GM19463 (cell line): ENCODE measurements around the gene AHCYL2.

ENCODE experiments used
- ATAC-seq: cut with Tn5 transposase; IDR thresholded peaks from one replicate; pipeline ENCODE4 v1.9.1; 2021; ENCODE audit warnings: mild to moderate bottlenecking, moderate library complexity; ENCODE audit not compliant: unreplicated experiment

The AHCYL2 gene

DNA sequence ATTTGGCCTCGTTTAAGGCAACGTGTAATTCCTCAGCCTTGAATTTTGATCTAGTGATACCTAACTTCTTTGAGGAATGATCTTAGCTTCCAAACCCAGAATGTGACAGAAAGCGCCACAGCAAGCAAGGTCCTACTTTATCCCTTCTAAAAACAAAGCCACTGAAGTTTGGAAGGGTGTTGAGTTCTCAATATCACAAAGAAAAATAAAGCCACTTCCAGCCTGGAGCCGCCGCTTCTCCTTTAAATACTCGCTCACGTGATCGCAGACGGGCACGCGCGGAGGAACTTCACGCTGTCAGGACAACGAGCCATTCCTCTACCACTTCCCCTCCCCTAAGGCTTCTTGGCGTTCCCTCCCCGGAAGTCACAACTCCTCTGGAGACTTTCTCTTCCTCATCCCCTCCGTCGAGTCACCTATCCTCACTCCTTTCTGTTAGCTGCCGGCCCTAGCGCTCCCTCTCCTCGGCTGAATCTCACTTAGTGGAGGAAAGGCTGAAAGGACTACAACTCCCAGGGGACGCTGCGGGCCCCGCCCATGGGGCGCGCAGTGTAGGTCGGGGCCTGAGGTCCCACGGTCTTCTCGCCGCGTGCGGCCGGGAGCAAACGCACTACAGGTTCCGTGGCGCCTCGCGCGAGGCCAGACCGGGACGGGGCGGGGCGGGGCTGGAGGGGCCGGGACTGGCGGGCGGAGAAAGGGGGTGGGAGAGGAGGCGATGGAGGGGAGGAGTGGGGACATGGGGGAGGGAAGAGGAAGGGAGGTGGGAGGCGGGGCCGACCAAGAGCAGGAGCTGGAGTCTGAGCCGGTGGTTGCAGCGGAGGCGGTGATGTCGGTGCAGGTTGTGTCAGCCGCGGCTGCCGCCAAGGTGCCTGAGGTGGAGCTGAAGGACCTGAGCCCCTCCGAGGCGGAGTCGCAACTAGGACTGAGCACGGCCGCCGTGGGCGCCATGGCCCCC is at the start of gene AHCYL2:
AHCYL2 (plus strand) TSS at position 780 of the 955 bp plus-strand sequence.
- ATAC-seq: peak; percentile 93

DNA sequence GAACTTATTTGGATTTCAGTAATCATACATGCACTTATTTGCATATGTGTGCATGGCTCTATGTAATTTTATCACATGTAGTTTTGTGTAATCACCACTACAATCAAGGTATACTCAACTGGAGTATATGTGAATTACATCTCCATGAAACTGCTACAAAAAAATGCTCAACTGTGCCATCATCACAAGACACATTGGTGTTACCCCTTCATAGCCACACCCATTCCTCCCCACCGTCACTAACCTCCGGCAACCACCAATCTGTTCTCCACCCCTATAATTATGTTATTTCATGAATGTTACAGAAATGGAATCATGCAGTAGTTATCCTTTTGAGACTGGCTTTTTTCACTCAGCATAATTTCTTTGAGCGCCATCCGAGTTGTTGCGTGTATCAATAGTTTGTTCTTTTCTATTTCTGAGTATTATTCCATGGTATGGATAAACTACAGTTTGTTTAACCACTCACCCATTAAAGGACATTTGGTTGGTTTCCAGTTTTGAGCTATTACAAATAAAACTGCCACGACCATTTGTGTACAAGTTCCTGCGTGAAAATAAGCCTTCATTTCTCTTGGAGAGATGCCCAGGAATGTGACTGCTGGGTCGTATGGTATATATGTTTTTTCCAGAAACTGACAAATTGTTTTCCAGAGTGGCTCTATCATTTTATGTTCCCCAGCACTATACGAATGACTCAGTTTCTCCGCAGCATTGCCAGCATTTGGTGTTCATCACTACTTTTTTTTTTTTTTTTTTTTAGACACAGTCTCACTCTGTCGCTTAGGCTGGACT is 47.7 kb upstream of the AHCYL2 start:
- no peak for ATAC-seq

DNA sequence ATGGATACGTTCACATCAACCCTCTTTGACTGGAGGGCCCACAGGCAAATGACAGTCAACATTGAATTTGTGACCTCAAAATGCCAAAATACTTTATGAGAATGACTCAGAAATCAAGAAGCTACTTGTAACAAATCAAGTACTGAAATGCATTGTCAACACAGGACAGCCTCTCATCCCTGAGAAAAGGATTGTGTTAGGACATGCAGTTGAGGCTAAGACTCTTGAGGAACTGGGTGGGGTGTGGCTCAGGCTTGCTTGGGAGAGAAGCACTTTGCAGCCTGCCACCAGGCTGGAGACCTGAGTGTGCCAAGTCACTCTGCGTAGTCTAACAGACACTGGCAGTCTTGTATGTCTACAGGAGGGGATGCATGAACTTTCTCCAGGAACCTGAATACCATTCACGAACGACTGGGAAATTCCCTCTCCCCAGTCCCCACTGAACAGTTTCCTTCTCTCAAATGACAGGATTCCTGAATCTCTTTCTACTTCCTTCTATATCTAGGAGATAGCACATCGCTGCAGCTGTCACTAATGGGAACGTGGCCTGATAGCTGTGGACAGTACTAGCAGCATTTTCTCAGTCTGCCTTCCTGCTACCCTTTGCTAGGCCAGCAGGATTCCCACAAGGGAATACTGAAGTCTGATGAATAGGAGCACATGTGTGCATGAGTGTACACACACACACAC is 39.7 kb upstream of the AHCYL2 start:
- no peak for ATAC-seq

DNA sequence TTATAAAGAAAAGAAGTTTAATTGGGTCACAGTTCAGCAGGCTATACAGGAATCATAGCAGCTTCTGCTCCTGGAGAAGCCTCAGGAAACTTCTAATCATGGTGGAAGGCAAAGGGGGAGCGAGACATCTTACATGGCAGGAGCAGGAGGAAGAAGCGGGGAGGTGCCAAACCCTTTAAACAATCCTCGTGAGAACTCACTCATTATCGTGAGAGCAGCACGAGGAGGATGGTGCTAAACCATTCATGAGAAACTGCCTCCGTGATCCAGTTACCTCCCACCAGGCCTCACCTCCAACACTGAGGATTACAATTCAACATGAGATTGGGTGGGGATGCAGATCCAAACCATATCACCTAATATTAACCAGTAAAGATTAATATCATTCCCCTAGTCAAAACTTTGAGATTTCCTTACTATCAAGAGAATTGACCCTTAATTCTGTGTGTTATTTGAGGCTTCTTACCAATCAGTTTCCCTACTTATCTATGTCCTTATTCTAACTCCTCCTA is 38.0 kb upstream of the AHCYL2 start:
- no peak for ATAC-seq

DNA sequence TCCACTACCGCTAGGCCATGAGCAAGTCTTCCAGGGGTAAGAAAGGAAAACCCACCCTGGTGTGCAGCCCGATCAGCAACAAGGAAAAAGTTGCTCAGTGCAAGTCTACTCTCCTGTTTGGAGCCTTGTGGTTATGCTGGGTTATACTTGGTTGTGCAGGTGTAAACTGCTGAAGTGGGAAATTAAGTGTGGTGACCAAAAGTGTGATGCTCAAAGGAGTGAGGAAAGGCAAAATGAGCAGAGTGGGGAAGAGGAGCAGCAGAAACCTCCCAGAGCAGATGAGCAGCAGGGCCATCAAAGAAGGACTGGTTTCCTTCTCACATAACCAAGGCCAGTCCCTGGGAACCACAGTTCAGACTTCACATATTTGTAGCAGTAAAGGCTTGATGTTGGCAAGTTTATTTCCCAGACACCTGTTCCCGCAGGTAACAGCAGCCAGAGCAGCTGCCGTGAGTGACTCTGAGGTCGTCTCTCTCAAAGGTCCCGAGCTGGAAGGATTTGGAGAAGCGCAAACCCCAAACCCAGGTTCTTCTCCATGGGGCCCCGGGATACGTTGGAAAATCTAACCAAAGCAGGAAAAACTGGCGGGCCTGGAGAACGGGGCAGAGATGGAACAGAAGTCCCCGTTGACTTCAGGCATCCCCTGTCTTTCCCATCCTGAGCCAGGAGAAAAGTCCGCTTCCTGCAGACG is 37.0 kb upstream of the AHCYL2 start:
- ATAC-seq: no peak

DNA sequence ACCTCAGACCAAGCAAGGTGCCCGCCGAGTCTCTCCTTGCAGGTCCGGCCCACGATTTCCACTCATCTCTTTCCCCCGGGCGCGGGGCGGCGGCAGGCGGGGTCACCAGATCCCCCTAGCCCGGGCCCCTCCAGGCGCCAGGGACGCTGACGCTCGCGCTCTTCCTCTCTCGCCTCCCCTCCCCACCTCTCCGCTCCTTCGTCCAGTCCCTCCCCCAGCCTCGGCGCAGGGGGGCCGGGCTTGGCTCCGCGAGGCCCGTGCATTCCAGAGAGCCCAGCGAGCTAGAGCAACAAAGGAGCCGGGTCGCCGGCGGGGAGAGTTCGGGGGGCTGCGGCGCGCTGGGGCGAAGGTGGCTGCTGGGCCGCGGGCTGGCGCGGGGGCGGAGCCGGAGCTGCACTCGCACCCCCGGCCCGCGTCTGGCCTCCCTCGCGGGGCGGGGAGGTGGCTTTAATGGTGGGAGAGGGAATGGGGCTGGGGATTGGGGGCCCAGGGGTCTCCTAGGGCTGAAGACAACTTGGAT is 36.4 kb upstream of the AHCYL2 start, which contains the start of gene SMO:
SMO (plus strand) TSS at position 262 of the 520 bp plus-strand sequence. CDS start 519 bp downstream, outside the sequence.
- peak; percentile 42 for ATAC-seq

DNA sequence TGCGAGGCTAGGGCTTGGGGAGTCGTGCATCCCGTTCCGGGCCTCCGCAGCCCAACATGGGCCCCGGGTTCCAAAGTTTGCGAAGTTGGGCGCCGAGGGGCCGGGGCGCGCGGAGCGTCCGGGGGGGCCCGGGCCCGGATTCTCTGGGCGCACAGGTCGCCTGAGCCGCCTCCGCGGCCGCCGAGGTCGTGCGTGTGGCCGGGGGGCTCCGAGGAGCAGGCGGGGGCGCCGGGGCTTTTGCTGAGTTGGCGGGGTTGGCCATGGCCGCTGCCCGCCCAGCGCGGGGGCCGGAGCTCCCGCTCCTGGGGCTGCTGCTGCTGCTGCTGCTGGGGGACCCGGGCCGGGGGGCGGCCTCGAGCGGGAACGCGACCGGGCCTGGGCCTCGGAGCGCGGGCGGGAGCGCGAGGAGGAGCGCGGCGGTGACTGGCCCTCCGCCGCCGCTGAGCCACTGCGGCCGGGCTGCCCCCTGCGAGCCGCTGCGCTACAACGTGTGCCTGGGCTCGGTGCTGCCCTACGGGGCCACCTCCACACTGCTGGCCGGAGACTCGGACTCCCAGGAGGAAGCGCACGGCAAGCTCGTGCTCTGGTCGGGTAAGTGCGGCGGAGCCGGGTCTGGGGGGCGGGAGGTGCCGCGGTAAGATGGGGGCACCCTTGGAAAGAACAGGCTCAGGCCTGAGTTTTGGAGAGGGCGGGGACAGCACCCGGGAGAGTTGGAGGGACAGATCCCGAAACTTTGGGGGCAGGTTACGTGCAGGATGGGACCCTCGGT is 35.8 kb upstream of the AHCYL2 start:
- peak; percentile 45 for ATAC-seq

DNA sequence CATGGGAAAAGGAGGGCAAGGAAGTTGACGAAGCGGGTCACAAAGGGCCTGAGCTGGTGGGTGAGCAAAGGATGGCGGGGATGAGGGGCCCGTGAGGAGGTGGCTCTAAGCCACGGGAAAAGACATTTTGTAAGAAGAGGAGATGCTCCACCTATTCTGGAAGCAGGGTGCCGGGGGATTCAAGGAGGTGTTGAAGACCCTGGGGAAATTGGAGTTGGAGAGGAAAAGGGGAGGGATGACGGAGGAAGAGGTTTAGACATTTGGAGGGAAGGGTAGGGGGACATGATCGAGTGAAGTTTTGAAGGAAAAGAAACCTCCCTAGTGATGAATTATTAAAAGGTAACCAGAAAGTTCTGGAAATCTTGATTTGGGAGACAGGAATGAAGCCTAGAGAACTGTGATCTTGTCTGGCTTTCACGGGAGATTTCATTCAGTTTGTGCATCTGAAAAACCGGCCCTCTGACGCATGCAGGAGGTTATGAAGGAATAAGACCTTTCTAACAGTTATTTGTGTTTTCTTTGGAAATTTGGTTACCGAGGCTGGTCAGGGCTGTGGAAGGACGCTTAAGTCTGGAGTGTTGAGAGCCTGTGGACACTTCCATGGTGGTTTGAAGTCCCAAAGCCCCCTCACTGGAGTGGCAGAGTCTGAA is 35.0 kb upstream of the AHCYL2 start:
- no peak for ATAC-seq

DNA sequence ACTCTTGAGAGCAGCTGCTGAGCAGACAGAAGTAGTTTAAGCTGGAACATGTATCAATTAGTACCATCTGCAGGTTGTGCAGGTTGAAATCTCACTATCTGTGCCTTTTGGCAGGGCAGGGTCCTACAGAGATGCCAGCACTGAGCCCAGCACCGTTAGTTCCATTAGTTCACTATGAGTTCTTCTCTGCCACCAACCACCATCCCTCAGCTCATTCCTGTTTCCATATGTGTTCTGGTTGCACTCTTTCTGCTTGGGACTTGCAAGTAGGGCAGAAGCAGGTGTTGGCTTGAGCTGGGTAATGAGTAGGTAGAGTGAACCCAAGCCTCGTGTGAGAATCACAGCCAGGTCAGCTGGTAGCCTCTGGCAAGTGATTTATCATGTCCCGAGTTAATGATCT is 33.6 kb upstream of the AHCYL2 start:
- ATAC-seq: no peak

DNA sequence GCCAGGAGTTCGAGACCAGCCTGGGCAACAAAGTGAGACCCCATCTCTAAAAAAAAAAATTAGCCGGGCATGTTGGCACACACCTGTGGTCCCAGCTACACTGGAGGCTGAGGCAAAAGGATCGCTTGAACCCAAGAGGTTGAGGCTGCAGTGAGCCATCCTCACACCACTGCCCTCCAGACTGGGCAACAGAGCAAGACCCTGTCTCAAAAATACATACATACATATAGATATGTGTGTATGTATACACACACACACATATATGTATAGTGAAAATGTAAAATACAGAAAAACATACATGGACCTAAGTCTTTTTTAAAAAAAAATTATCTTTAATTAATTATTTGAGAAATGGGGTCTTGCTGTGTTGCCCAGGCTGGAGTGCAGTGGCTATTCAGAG is 30.9 kb upstream of the AHCYL2 start:
- ATAC-seq: no peak

DNA sequence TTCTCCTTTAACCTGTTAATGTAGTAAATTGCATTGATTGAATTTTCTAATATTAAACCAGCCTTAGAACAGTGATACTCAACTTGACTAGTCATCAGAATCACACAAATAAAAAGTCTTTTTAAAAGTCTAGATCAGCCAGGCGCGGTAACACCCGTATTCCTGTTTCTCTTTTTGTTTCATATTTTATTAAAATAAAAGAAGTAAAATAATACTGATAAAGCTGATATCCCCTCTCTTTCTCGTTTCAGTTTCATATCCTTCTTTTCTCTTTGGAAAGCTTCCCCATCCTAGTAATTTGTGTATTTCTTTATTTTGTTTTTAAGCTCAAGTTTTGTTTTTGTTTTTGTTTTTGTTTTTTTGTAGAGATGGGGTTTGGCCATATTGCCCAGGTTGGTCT is 27.1 kb upstream of the AHCYL2 start:
- no peak for ATAC-seq

DNA sequence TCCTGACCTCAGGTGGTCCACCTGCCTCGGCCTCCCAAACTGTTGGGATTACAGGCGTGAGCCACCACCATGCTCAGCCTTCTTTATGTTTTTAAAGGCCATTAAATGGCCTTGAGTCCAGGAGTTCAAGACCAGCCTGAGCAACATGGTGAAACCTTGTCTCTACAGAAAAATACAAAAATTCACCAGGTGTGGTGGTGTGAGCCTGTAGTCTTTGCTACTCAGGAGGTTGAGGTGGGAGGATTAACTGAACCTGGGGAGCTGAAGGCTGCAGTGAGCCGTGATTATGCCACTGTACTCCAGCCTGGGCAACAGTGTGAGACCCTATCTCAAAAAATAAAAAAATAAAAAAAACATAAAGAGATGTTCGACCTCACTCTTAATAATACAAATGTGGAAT is 25.4 kb upstream of the AHCYL2 start:
- ATAC-seq: no peak

DNA sequence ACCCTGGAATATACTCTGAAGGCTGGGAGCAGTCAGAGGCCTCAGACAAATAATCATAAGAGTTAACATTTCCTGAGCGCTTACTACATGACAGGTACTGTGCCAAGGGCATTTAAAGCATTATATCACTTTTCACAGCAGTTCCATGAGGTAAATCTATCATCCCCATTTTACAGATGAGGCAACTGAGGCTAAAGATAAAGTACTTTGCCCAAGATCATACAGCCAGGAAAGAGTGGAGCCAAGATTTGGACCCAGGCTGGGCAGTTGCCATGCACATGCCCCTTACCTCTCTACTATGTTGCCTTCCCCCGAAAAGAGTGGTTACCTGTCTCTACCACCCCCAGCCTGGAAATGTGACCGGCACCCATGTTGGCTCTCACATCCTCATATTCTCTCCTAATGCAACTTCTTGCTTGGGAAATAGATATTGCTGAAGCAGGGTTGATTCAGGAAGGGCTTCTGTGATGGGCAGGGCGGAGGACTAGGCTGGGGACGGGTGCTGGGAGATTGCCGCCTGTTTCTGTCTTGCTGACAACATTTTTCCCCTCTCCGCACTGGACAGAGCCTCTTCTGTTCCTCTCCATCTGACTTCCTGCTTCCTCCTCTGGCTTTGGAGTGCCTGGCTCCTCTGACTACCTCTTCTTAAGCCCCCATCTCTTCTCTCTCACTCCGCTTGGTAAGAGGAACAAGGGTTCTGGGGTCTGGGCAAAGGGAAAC is 22.6 kb upstream of the AHCYL2 start:
- ATAC-seq: no peak

DNA sequence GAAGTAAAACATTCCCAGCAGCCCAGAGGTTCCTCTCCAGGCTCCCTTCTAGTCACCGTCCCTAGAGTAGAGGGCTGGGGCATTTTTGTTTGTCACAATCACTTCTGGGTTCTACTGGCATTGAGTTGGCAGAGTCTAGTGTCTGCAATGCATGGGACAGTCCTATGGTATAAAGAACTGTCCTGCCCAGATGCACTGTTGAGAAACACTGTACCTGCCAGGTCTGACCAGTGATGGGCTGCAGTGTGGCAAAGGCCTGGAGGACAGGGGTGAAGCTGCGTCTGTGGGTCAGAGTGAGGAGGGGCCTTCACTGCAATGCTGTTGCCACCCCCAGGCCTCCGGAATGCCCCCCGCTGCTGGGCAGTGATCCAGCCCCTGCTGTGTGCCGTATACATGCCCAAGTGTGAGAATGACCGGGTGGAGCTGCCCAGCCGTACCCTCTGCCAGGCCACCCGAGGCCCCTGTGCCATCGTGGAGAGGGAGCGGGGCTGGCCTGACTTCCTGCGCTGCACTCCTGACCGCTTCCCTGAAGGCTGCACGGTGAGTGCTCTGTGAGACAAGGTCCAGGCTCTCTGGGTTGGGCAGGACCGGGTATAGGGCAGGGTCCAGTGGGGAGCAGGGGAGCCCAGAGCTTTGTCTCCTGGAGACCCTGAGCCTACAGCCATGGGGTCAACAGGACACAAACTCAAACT is 21.6 kb upstream of the AHCYL2 start:
- no peak for ATAC-seq

DNA sequence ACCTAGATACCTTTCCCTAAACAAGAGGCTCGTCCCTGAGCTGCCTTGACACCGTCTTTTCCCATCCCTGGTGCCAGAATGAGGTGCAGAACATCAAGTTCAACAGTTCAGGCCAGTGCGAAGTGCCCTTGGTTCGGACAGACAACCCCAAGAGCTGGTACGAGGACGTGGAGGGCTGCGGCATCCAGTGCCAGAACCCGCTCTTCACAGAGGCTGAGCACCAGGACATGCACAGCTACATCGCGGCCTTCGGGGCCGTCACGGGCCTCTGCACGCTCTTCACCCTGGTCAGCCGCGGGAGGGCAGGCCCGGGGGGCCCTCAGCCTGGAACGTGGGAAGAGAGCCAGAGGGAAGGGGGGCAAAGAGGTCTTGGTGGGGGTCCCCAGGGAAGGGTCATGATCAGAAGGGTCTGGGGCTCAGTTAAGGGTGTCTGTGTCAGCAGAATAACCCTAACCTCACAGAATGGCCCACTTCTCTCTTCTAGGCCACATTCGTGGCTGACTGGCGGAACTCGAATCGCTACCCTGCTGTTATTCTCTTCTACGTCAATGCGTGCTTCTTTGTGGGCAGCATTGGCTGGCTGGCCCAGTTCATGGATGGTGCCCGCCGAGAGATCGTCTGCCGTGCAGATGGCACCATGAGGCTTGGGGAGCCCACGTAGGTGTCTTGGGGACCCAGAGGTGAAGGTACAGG is 19.6 kb upstream of the AHCYL2 start:
- no peak for ATAC-seq

DNA sequence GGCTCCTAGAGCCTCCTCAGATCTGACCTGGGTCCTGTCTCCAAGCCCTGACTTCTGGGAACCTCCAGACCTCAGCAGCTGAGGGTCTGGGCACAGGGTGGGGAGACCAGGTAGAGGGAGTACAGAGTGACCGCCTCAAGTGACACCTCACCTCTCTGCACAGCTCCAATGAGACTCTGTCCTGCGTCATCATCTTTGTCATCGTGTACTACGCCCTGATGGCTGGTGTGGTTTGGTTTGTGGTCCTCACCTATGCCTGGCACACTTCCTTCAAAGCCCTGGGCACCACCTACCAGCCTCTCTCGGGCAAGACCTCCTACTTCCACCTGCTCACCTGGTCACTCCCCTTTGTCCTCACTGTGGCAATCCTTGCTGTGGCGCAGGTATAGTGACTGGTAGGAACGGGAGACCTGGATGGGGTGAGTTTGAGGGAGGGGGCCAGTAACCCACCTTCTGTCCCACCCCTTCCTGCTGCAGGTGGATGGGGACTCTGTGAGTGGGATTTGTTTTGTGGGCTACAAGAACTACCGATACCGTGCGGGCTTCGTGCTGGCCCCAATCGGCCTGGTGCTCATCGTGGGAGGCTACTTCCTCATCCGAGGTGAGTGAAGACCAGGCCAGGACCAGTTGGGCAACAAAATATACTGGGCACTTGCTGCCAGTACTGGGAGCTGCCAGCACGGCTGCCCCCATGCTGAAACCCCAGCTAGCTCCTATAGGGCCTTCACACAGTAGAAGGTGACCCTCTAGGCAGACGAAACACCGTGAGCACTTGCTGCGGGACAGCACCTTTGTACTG is 18.6 kb upstream of the AHCYL2 start:
- no peak for ATAC-seq
